H9 (cell line): Measurements from ENCODE around the gene WFIKKN2. TPM values are rescaled to one million over a fixed set of nuclear protein-coding genes. Genes with fewer than 3 reads are reported as not detected.

Experiments
- DNase-seq: peaks from one replicate; pipeline ENCODE4 v3.0.0-alpha.2; 2017
- H2AFZ ChIP-seq: one replicate; pipeline ENCODE4 v1.6.1; 2013; ENCODE audit warnings: mild to moderate bottlenecking, low read length, control low read depth, moderate library complexity
- H2AK5ac ChIP-seq: 2 replicates; pipeline ENCODE4 v1.6.1; 2013; ENCODE audit warnings: low read length, control low read depth, mixed read lengths; ENCODE audit not compliant: insufficient read length
- H2BK120ac ChIP-seq: one replicate; pipeline ENCODE4 v1.6.1; 2013; ENCODE audit warnings: low read depth, mild to moderate bottlenecking, low read length, control low read depth, inconsistent platforms; ENCODE audit not compliant: poor library complexity, severe bottlenecking
- H2BK12ac ChIP-seq: 2 replicates; pipeline ENCODE4 v1.6.1; 2013; ENCODE audit warnings: low read length, control low read depth, mixed read lengths, low read depth; ENCODE audit not compliant: insufficient read length
- H2BK15ac ChIP-seq: 2 replicates; pipeline ENCODE4 v1.6.1; 2013; ENCODE audit warnings: low read depth, low read length, control low read depth
- H2BK20ac ChIP-seq: one replicate; pipeline ENCODE4 v1.6.1; 2013; ENCODE audit warnings: low read depth, mild to moderate bottlenecking, low read length, control low read depth, inconsistent platforms; ENCODE audit not compliant: poor library complexity, severe bottlenecking
- H2BK5ac ChIP-seq: 2 replicates; pipeline ENCODE4 v1.6.1; 2013; ENCODE audit warnings: low read length, control low read depth, mixed read lengths; ENCODE audit not compliant: insufficient read length
- H3K14ac ChIP-seq: 2 replicates; pipeline ENCODE4 v1.6.1; 2013; ENCODE audit warnings: low read length, control low read depth; ENCODE audit not compliant: insufficient read depth
- H3K18ac ChIP-seq: 2 replicates; pipeline ENCODE4 v1.6.1; 2013; ENCODE audit warnings: low read depth, mild to moderate bottlenecking, mixed read lengths, low read length, control low read depth; ENCODE audit not compliant: insufficient read length
- H3K23ac ChIP-seq: 2 replicates; pipeline ENCODE4 v1.6.1; 2013; ENCODE audit warnings: low read length, control low read depth, mixed read lengths, low read depth; ENCODE audit not compliant: insufficient read length
- H3K23me2 ChIP-seq: 2 replicates; pipeline ENCODE4 v1.6.1; 2013; ENCODE audit warnings: low read depth, mild to moderate bottlenecking, mixed read lengths, low read length, control low read depth; ENCODE audit not compliant: insufficient read length, poor library complexity, severe bottlenecking
- H3K27ac ChIP-seq: 2 replicates; pipeline ENCODE4 v1.5.1; 2013; ENCODE audit warnings: low read length, control low read depth, mixed read lengths, low read depth; ENCODE audit not compliant: insufficient read length
- H3K27me3 ChIP-seq: 2 replicates; pipeline ENCODE4 v1.6.1; 2013; ENCODE audit warnings: low read length, control low read depth, inconsistent platforms; ENCODE audit not compliant: insufficient read depth
- H3K4ac ChIP-seq: 2 replicates; pipeline ENCODE4 v1.6.1; 2013; ENCODE audit warnings: low read depth, mild to moderate bottlenecking, control low read depth, inconsistent platforms, low read length, moderate library complexity
- H3K4me1 ChIP-seq: 2 replicates; pipeline ENCODE4 v1.6.1; 2013; ENCODE audit warnings: low read length, control low read depth, inconsistent platforms; ENCODE audit not compliant: insufficient read depth
- H3K4me2 ChIP-seq: 2 replicates; pipeline ENCODE4 v1.6.1; 2013; ENCODE audit warnings: low read length, control low read depth, mixed read lengths; ENCODE audit not compliant: insufficient read length, insufficient read depth
- H3K56ac ChIP-seq: 2 replicates; pipeline ENCODE4 v1.6.1; 2013; ENCODE audit warnings: low read depth, mild to moderate bottlenecking, mixed read lengths, low read length, control low read depth; ENCODE audit not compliant: insufficient read length
- H3K79me1 ChIP-seq: 2 replicates; pipeline ENCODE4 v1.6.1; 2013; ENCODE audit warnings: low read depth, mild to moderate bottlenecking, moderate library complexity, low read length, control low read depth, inconsistent platforms; ENCODE audit not compliant: insufficient read depth, poor library complexity, severe bottlenecking
- H3K79me2 ChIP-seq: 2 replicates; pipeline ENCODE4 v1.6.1; 2013; ENCODE audit warnings: low read length, control low read depth, inconsistent platforms; ENCODE audit not compliant: insufficient read depth
- H3K9ac ChIP-seq: 2 replicates; pipeline ENCODE4 v1.6.1; 2013; ENCODE audit warnings: low read length, control low read depth, mixed read lengths; ENCODE audit not compliant: insufficient read length; ENCODE audit errors: extremely low read depth
- H3K9me3 ChIP-seq: one replicate; pipeline ENCODE4 v1.6.1; 2013; ENCODE audit warnings: low read depth, low read length, inconsistent platforms; ENCODE audit not compliant: control insufficient read depth
- H3T11ph ChIP-seq: one replicate; pipeline ENCODE4 v1.6.1; 2013; ENCODE audit warnings: mild to moderate bottlenecking, low read length, control low read depth, inconsistent platforms
- H4K20me1 ChIP-seq: one replicate; pipeline ENCODE4 v1.6.1; 2013; ENCODE audit not compliant: control insufficient read depth, insufficient read length, insufficient read depth
- H4K5ac ChIP-seq: 2 replicates; pipeline ENCODE4 v1.6.1; 2013; ENCODE audit warnings: low read depth, mild to moderate bottlenecking, mixed read lengths, low read length, control low read depth; ENCODE audit not compliant: insufficient read length
- H4K8ac ChIP-seq: replicated peaks from 2 replicates; pipeline ENCODE4 v1.6.1; 2013; ENCODE audit warnings: low read length, control low read depth, mixed read lengths, low read depth; ENCODE audit not compliant: insufficient read length
- H4K91ac ChIP-seq: 2 replicates; pipeline ENCODE4 v1.6.1; 2013; ENCODE audit warnings: low read depth, mild to moderate bottlenecking, moderate library complexity, mixed read lengths, low read length, control low read depth; ENCODE audit not compliant: insufficient read length
- H3K27ac Mint-ChIP-seq, 3 experiments: 2 replicates in 2 of 3; 3 replicates in 1 of 3; pipeline ENCODE4 v1.8.0; 2020 to 2021; ENCODE audit warnings: mixed read lengths in 3 of 3, mild to moderate bottlenecking in 1 of 3, moderate library complexity in 1 of 3
- H3K27me3 Mint-ChIP-seq: 2 replicates; pipeline ENCODE4 v1.8.0; 2021; ENCODE audit warnings: low read depth, mild to moderate bottlenecking, moderate library complexity, mixed read lengths
- H3K36me3 Mint-ChIP-seq, 3 experiments: 2 replicates in 2 of 3; 3 replicates in 1 of 3; pipeline ENCODE4 v1.8.0; 2020 to 2021; ENCODE audit warnings: low read depth in 3 of 3, mixed read lengths in 3 of 3; ENCODE audit not compliant: insufficient read depth in 1 of 3
- H3K4me1 Mint-ChIP-seq, 2 experiments: 2 replicates each; pipeline ENCODE4 v1.8.0; 2020; ENCODE audit warnings: mixed read lengths in 2 of 2
- H3K4me3 Mint-ChIP-seq, 2 experiments: 2 replicates in 1 of 2; 3 replicates in 1 of 2; pipeline ENCODE4 v1.8.0; 2020 to 2021; ENCODE audit warnings: mild to moderate bottlenecking in 2 of 2, mixed read lengths in 2 of 2, moderate library complexity in 1 of 2
- H3K9me3 Mint-ChIP-seq, 2 experiments: 2 replicates in 1 of 2; 3 replicates in 1 of 2; pipeline ENCODE4 v1.8.0; 2020; ENCODE audit warnings: mild to moderate bottlenecking in 2 of 2, mixed read lengths in 2 of 2, moderate library complexity in 1 of 2
- WGBS: extraction: QIAGEN DNeasy Blood & Tissue Kit; methylation state at CpG from one replicate; pipeline ENCODE4 v1.1.7; 2013; ENCODE audit warnings: missing lambda C conversion rate, low lambda C conversion rate, mixed read lengths; ENCODE audit not compliant: insufficient read length; ENCODE audit errors: extremely low coverage; 5-methylcytosine and 5-hydroxymethylcytosine counted together
- total RNA-seq: library from RNA; stranded (reverse); gene quantifications from 2 replicates; pipeline ENCODE4 v1.2.1, GENCODE V29; 2021
- TF ChIP-seq, protein P1 (sequence below): fragments of 200-600 bp; sonication (generic); conservative IDR thresholded peaks from 3 replicates; pipeline ENCODE4 v1.8.0; 2021; ENCODE audit warnings: antibody characterized with exemption, mild to moderate bottlenecking

Gene WFIKKN2
- total RNA-seq, 1 experiment from 2014 or later: 1.1 TPM

DNA sequence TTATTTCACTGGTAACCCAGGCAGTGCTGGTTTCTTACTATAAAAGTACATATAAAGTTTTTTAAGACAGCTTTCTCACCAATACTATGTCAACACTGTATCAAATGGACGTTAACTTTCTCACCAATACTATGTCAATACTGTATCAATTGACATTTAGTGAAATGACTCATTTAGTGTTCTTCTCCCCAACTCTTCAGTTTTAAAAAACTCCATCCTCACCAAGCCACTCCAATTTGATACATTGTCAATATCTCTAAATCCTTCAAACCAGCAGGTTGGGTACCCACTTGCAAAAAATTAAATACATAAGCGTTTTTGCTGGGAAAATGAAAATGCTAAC is 25.9 kb downstream of the WFIKKN2 start:
- WGBS: no CpG with 5 or more reads among the region's 2 CpGs
- H3K4me2 ChIP-seq: no peak overlapping the region
- no peak overlapping the region for H3K27ac ChIP-seq
- peaks cover 16 to 22% of the 10 kb centered on the region in 2 experiments for H3K4me1 Mint-ChIP-seq
- H3K23me2 ChIP-seq: peaks cover 4% of the 10 kb centered on the region
- H3K9me3 ChIP-seq: no peaks in the 10 kb centered on the region
- H2BK15ac ChIP-seq: no peak overlapping the region
- H3K36me3 Mint-ChIP-seq: peaks cover 8 to 26% (median 22%) of the 10 kb centered on the region in 3 experiments; a peak in 6 of 7 replicates
- H2AFZ ChIP-seq: no peak overlapping the region
- no peak overlapping the region for H4K91ac ChIP-seq
- no peak overlapping the region for H3K4me3 Mint-ChIP-seq
- no peak overlapping the region for H4K8ac ChIP-seq
- H3K9ac ChIP-seq: no peak overlapping the region
- H3K14ac ChIP-seq: no peak overlapping the region
- H3K79me2 ChIP-seq: peaks cover 7% of the 10 kb centered on the region; the same call in 1 of the 2 replicates
- H4K5ac ChIP-seq: no peak overlapping the region
- H3K27me3 ChIP-seq: no peaks in the 10 kb centered on the region
- TF ChIP-seq, protein P1, sequence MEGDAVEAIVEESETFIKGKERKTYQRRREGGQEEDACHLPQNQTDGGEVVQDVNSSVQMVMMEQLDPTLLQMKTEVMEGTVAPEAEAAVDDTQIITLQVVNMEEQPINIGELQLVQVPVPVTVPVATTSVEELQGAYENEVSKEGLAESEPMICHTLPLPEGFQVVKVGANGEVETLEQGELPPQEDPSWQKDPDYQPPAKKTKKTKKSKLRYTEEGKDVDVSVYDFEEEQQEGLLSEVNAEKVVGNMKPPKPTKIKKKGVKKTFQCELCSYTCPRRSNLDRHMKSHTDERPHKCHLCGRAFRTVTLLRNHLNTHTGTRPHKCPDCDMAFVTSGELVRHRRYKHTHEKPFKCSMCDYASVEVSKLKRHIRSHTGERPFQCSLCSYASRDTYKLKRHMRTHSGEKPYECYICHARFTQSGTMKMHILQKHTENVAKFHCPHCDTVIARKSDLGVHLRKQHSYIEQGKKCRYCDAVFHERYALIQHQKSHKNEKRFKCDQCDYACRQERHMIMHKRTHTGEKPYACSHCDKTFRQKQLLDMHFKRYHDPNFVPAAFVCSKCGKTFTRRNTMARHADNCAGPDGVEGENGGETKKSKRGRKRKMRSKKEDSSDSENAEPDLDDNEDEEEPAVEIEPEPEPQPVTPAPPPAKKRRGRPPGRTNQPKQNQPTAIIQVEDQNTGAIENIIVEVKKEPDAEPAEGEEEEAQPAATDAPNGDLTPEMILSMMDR: no peak
- no peak overlapping the region for H2BK12ac ChIP-seq
- H3K4ac ChIP-seq: no peak overlapping the region
- no peaks in the 10 kb centered on the region for H3K4me1 ChIP-seq
- H3K79me1 ChIP-seq: peaks cover 3% of the 10 kb centered on the region
- H2BK5ac ChIP-seq: no peak overlapping the region
- no peaks in the 10 kb centered on the region for H4K20me1 ChIP-seq
- no peak overlapping the region for H3K23ac ChIP-seq
- H3T11ph ChIP-seq: no peak overlapping the region
- no peak for DNase-seq
- H3K18ac ChIP-seq: no peak overlapping the region
- no peak overlapping the region for H2AK5ac ChIP-seq
- no peaks in the 10 kb centered on the region; the same call in 1 of the 2 replicates for H3K27me3 Mint-ChIP-seq
- no peak overlapping the region for H2BK20ac ChIP-seq
- H3K56ac ChIP-seq: no peak overlapping the region
- H3K9me3 Mint-ChIP-seq: no peaks in the 10 kb centered on the region; a peak in 1 of 5 replicates
- H2BK120ac ChIP-seq: no peak overlapping the region
- peak overlapping the region in 1 of 3 experiments; percentile 7; a peak in 2 of 7 replicates for H3K27ac Mint-ChIP-seq
